Mesendoderm (in vitro differentiated cells): ENCODE measurements around the gene BRPF1.

Experiments
- DNase-seq: peaks from one replicate; pipeline ENCODE4 v3.0.0; 2013
- H2AK5ac ChIP-seq: 2 replicates; pipeline ENCODE4 v1.6.1; 2013; ENCODE audit warnings: low read length, inconsistent platforms
- H2BK120ac ChIP-seq: 2 replicates; pipeline ENCODE4 v1.6.1; 2013; ENCODE audit warnings: low read depth, mild to moderate bottlenecking, low read length, moderate library complexity, mixed read lengths
- H2BK15ac ChIP-seq: replicated peaks from 2 replicates; pipeline ENCODE4 v1.6.1; 2013; ENCODE audit warnings: low read depth, mild to moderate bottlenecking, moderate library complexity
- H2BK5ac ChIP-seq: 2 replicates; pipeline ENCODE4 v1.6.1; 2013; ENCODE audit warnings: low read length, inconsistent platforms
- H3K18ac ChIP-seq: 2 replicates; pipeline ENCODE4 v1.6.1; 2013; ENCODE audit warnings: mild to moderate bottlenecking, low read length, mixed read lengths
- H3K23ac ChIP-seq: one replicate; pipeline ENCODE4 v1.6.1; 2013; ENCODE audit warnings: low read length
- H3K27ac ChIP-seq: 2 replicates; pipeline ENCODE4 v1.5.1; 2013; ENCODE audit warnings: low read depth, mild to moderate bottlenecking, inconsistent platforms, low read length, moderate library complexity
- H3K27me3 ChIP-seq: 2 replicates; pipeline ENCODE4 v1.6.1; 2013; ENCODE audit warnings: low read length, control low read depth, mild to moderate bottlenecking, inconsistent platforms; ENCODE audit not compliant: insufficient read depth, poor library complexity
- H3K36me3 ChIP-seq: 2 replicates; pipeline ENCODE4 v1.6.1; 2013; ENCODE audit warnings: low read length, inconsistent platforms; ENCODE audit not compliant: control insufficient read depth, insufficient read depth
- H3K4ac ChIP-seq: one replicate; pipeline ENCODE4 v1.6.1; 2013; ENCODE audit warnings: low read depth, mild to moderate bottlenecking, low read length, moderate library complexity
- H3K4me1 ChIP-seq: 2 replicates; pipeline ENCODE4 v1.6.1; 2013; ENCODE audit warnings: low read depth, low read length, inconsistent platforms; ENCODE audit not compliant: control insufficient read depth
- H3K4me2 ChIP-seq: 2 replicates; pipeline ENCODE4 v1.6.1; 2013; ENCODE audit warnings: low read length
- H3K4me3 ChIP-seq: 2 replicates; pipeline ENCODE4 v1.5.1; 2013; ENCODE audit warnings: mild to moderate bottlenecking, low read length
- H3K56ac ChIP-seq: one replicate; pipeline ENCODE4 v1.6.1; 2013; ENCODE audit warnings: low read length
- H3K79me1 ChIP-seq: 2 replicates; pipeline ENCODE4 v1.6.1; 2013; ENCODE audit warnings: low read length, inconsistent platforms
- H3K79me2 ChIP-seq: 2 replicates; pipeline ENCODE4 v1.6.1; 2013; ENCODE audit warnings: mild to moderate bottlenecking, low read length; ENCODE audit not compliant: control insufficient read depth, insufficient read depth
- H3K9ac ChIP-seq: 2 replicates; pipeline ENCODE4 v1.6.1; 2013; ENCODE audit warnings: low read length, inconsistent platforms
- H4K5ac ChIP-seq: one replicate; pipeline ENCODE4 v1.6.1; 2013; ENCODE audit warnings: low read length
- H4K8ac ChIP-seq: one replicate; pipeline ENCODE4 v1.6.1; 2013; ENCODE audit warnings: low read depth, mild to moderate bottlenecking, control low read depth, low read length, moderate library complexity
- WGBS: extraction: QIAGEN DNeasy Blood & Tissue Kit; methylation state at CpG from one replicate; pipeline ENCODE4 v1.1.7; 2013; ENCODE audit warnings: low lambda C conversion rate, missing lambda C conversion rate; ENCODE audit not compliant: insufficient coverage; ENCODE audit errors: extremely low coverage; 5-methylcytosine and 5-hydroxymethylcytosine counted together

BRPF1 gene

GRCh38 chr3:9730657-9731205 is 804 bp upstream of the BRPF1 start:
- Histone ChIP-seq H3K27me3 (no peaks in the 10 kb centered on the region), H2BK120ac (no peak overlapping the region), H3K4me1 (peaks cover 3% of the 10 kb centered on the region), H2BK15ac (no peak overlapping the region), H3K9ac (peak overlapping the region; percentile 28), H3K56ac (peak overlapping the region; percentile 77), H3K18ac (no peak overlapping the region), H4K8ac (no peak overlapping the region), H3K4me2 (peak overlapping the region; percentile 3), H3K36me3 (peaks cover 3% of the 10 kb centered on the region), H3K4ac (no peak overlapping the region), H3K27ac (peak overlapping the region; percentile 27), H3K79me1 (peaks cover 19% of the 10 kb centered on the region), H3K23ac (no peak overlapping the region), H4K5ac (no peak overlapping the region), H2BK5ac (no peak overlapping the region), H3K4me3 (peak overlapping the region; percentile 44), H3K79me2 (peaks cover 22% of the 10 kb centered on the region), H2AK5ac (no peak overlapping the region)
- DNase-seq: no peak
- WGBS: no CpG with 5 or more reads among the region's 17 CpGs

- Histone ChIP-seq H3K4ac (no peak overlapping the region), H3K56ac (peak overlapping the region; percentile 96), H3K9ac (peak overlapping the region; percentile 94), H2BK120ac (no peak overlapping the region), H3K27ac (peak overlapping the region; percentile 89), H3K4me2 (peak overlapping the region; percentile 33), H3K79me1 (peaks cover 24% of the 10 kb centered on the region), H3K27me3 (no peaks in the 10 kb centered on the region), H2BK5ac (no peak overlapping the region), H2AK5ac (no peak overlapping the region), H3K23ac (no peak overlapping the region), H3K79me2 (peaks cover 25% of the 10 kb centered on the region), H3K4me3 (peak overlapping the region; percentile 72), H3K36me3 (peaks cover 7% of the 10 kb centered on the region), H3K18ac (peak overlapping the region; percentile 98), H3K4me1 (peaks cover 3% of the 10 kb centered on the region), H2BK15ac (no peak overlapping the region), H4K8ac (no peak overlapping the region), H4K5ac (no peak overlapping the region)
- peak; percentile 25 for DNase-seq
- WGBS: no CpG with 5 or more reads among the region's 41 CpGs
Observed at GRCh38 chr3:9732080-9732739, 675 bp downstream of the BRPF1 start.

- no CpG with 5 or more reads among the region's 7 CpGs for WGBS
- peak overlapping the region; percentile 33 for H3K4me2 ChIP-seq
- H3K4ac ChIP-seq: no peak overlapping the region
- no peak for DNase-seq
- H3K36me3 ChIP-seq: peaks cover 7% of the 10 kb centered on the region
- peaks cover 26% of the 10 kb centered on the region for H3K79me1 ChIP-seq
- H3K23ac ChIP-seq: no peak overlapping the region
- H3K4me3 ChIP-seq: peak overlapping the region; percentile 72
- H3K79me2 ChIP-seq: peaks cover 25% of the 10 kb centered on the region
- H3K27ac ChIP-seq: no peak overlapping the region
- peaks cover 3% of the 10 kb centered on the region for H3K4me1 ChIP-seq
- no peaks in the 10 kb centered on the region for H3K27me3 ChIP-seq
- H2BK15ac ChIP-seq: no peak overlapping the region
- H2BK5ac ChIP-seq: no peak overlapping the region
- no peak overlapping the region for H4K5ac ChIP-seq
- no peak overlapping the region for H4K8ac ChIP-seq
- H3K18ac ChIP-seq: no peak overlapping the region
- H3K56ac ChIP-seq: peak overlapping the region; percentile 96
- no peak overlapping the region for H2AK5ac ChIP-seq
- no peak overlapping the region for H2BK120ac ChIP-seq
- peak overlapping the region; percentile 94 for H3K9ac ChIP-seq
Observed at GRCh38 chr3:9732740-9733115, 1.2 kb downstream of the BRPF1 start.

DNA sequence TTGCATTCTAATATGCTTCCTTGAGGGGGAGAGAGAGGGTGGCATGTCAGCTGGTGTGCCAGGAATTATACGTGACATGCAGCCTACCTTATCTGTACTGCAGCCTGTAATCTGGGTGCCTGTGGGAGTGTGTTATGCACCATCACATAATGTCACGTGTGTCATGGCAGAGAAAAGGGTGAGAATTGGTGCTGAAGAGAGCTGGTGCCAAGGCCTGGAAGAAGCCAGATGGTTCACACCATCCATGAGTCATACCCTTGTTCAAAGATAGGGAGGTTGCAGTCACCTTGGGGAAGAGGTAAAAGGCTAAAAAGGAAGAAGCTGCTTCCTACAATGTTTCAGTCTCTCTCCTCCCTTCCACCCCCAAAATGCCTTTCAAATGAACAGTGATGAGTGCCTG is 5.3 kb downstream of the BRPF1 start:
- no peak overlapping the region for H3K56ac ChIP-seq
- H3K79me2 ChIP-seq: peaks cover 25% of the 10 kb centered on the region
- H4K8ac ChIP-seq: no peak overlapping the region
- no peak overlapping the region for H3K27ac ChIP-seq
- H4K5ac ChIP-seq: no peak overlapping the region
- no peak overlapping the region for H3K18ac ChIP-seq
- no peak overlapping the region for H3K4ac ChIP-seq
- WGBS: no CpG with 5 or more reads among the region's 2 CpGs
- no peak overlapping the region for H2AK5ac ChIP-seq
- H3K36me3 ChIP-seq: peaks cover 18% of the 10 kb centered on the region
- H3K27me3 ChIP-seq: no peaks in the 10 kb centered on the region
- H3K4me2 ChIP-seq: no peak overlapping the region
- DNase-seq: no peak
- H3K4me1 ChIP-seq: peaks cover 3% of the 10 kb centered on the region
- no peak overlapping the region for H3K23ac ChIP-seq
- H2BK5ac ChIP-seq: no peak overlapping the region
- no peak overlapping the region for H3K4me3 ChIP-seq
- H3K9ac ChIP-seq: no peak overlapping the region
- peaks cover 26% of the 10 kb centered on the region for H3K79me1 ChIP-seq
- no peak overlapping the region for H2BK120ac ChIP-seq
- no peak overlapping the region for H2BK15ac ChIP-seq

DNA sequence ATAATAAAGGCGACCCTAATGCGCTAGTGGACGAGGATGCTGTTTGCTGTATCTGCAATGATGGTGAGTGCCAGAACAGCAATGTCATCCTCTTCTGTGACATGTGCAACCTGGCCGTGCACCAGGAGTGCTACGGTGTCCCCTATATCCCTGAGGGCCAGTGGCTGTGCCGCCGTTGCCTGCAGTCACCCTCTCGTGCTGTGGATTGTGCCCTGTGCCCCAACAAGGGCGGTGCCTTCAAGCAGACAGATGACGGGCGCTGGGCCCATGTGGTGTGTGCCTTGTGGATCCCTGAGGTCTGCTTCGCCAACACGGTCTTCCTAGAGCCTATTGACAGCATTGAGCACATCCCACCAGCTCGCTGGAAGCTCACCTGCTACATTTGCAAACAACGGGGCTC is 7.6 kb downstream of the BRPF1 start:
- Histone ChIP-seq H3K36me3 (peaks cover 31% of the 10 kb centered on the region), H3K79me1 (peaks cover 9% of the 10 kb centered on the region), H3K27me3 (no peaks in the 10 kb centered on the region), H4K5ac (no peak overlapping the region), H4K8ac (no peak overlapping the region), H2AK5ac (no peak overlapping the region), H2BK120ac (no peak overlapping the region), H3K4ac (no peak overlapping the region), H3K56ac (no peak overlapping the region), H3K79me2 (peaks cover 3% of the 10 kb centered on the region), H3K18ac (no peak overlapping the region), H3K4me2 (no peak overlapping the region), H3K4me1 (no peaks in the 10 kb centered on the region), H3K4me3 (no peak overlapping the region), H3K9ac (no peak overlapping the region), H3K23ac (no peak overlapping the region), H2BK5ac (no peak overlapping the region), H3K27ac (no peak overlapping the region), H2BK15ac (no peak overlapping the region)
- DNase-seq: no peak
- WGBS: no CpG with 5 or more reads among the region's 15 CpGs

DNA sequence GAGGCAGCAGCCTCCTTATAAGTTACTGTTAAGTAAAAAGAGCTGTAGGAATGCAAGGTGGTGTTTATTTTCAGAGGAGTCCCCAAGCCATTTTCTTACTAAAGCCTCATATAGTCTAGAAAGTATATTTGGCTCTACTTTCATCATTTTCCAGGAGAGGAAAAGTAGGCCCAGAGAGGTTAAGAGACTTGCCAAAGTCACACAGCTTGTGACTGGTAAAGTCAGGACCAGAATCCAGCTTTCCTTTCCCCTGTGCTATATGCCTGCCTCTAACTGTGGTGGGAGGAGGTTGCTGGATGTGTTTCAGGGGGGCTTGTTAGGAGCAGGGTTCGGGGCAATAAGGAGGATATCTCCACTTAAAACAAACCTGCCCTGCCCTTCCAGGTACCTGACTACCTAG is 11.0 kb downstream of the BRPF1 start:
- Histone ChIP-seq H3K23ac (no peak overlapping the region), H3K18ac (no peak overlapping the region)
- no CpG with 5 or more reads among the region's 1 CpG for WGBS

More for the DNA sequence above, 11.0 kb downstream of the BRPF1 start:
- Histone ChIP-seq H2BK120ac (no peak overlapping the region), H2AK5ac (no peak overlapping the region), H4K8ac (no peak overlapping the region), H3K27ac (no peak overlapping the region), H3K56ac (no peak overlapping the region), H3K4me2 (no peak overlapping the region), H2BK15ac (no peak overlapping the region), H3K4ac (no peak overlapping the region), H3K79me1 (no peaks in the 10 kb centered on the region), H4K5ac (no peak overlapping the region), H3K36me3 (peaks cover 41% of the 10 kb centered on the region), H3K4me1 (no peaks in the 10 kb centered on the region), H3K27me3 (no peaks in the 10 kb centered on the region), H2BK5ac (no peak overlapping the region), H3K4me3 (no peak overlapping the region), H3K9ac (no peak overlapping the region), H3K79me2 (no peaks in the 10 kb centered on the region)
- DNase-seq: no peak
